Mesothelial cell of epicardium (in vitro differentiated cells): ENCODE measurements around the gene HTR7. TPM values are rescaled to one million over a fixed set of nuclear protein-coding genes. Genes with fewer than 3 reads are reported as not detected.

Experiments
- DNase-seq, 2 experiments: peaks; one replicate each; pipeline ENCODE4 v3.0.0; 2021; ENCODE audit warnings: low spot score in 2 of 2; ENCODE audit not compliant: unreplicated experiment in 2 of 2
- H3K27ac Mint-ChIP-seq: 2 replicates; pipeline ENCODE4 v1.8.0; 2021; ENCODE audit warnings: mixed read lengths
- H3K27me3 Mint-ChIP-seq: 2 replicates; pipeline ENCODE4 v1.8.0; 2021; ENCODE audit warnings: low read depth, mixed read lengths
- H3K36me3 Mint-ChIP-seq: 2 replicates; pipeline ENCODE4 v1.8.0; 2021; ENCODE audit warnings: mixed read lengths
- H3K4me1 Mint-ChIP-seq: 2 replicates; pipeline ENCODE4 v1.8.0; 2021; ENCODE audit warnings: mixed read lengths
- H3K4me3 Mint-ChIP-seq: 2 replicates; pipeline ENCODE4 v1.8.0; 2021; ENCODE audit warnings: mild to moderate bottlenecking, moderate library complexity, mixed read lengths
- H3K9me3 Mint-ChIP-seq: 2 replicates; pipeline ENCODE4 v1.8.0; 2021; ENCODE audit warnings: mixed read lengths
- CTCF ChIP-seq: fragments of 200-600 bp; sonication (generic); IDR thresholded peaks from one replicate; pipeline ENCODE4 v1.5.0; 2021; ENCODE audit warnings: antibody characterized with exemption; ENCODE audit not compliant: unreplicated experiment
- total RNA-seq: library from RNA; stranded (reverse); gene quantifications from 3 replicates; pipeline ENCODE4 v1.2.1, GENCODE V29; 2021

Gene HTR7
- total RNA-seq, 1 donor from 2014 or later = 3.4 TPM

- H3K4me3 Mint-ChIP-seq = no peak overlapping the region
- H3K36me3 Mint-ChIP-seq = no peaks in the 10 kb centered on the region
- TF ChIP-seq CTCF = no peak
- no peak overlapping the region for H3K27ac Mint-ChIP-seq
- peaks cover 4% of the 10 kb centered on the region for H3K27me3 Mint-ChIP-seq
- H3K9me3 Mint-ChIP-seq = no peaks in the 10 kb centered on the region
- DNase-seq = no peak
- peaks cover 7% of the 10 kb centered on the region for H3K4me1 Mint-ChIP-seq
Observed at GRCh38 chr10:90745565-90745964, 112.3 kb downstream of the HTR7 start.

DNA sequence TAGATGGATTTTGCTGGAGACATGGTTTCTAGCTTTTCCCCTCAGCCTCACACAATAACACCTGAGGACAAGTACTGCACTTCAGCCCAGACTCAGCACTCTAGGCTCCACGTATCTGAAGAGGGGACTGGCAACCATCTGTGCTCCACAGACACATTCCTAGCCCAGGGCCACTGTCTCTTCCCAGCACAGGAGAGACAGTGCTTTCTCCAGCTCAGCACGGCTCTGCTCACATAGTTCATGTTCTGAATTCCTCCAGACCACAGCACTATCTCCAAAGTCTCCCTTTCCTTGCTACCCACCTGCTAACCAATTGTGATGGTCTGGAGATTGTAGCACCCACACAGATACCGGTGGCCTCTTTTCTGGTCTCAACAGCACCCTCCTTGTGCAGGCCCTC lies 114.5 kb downstream of the HTR7 start:
- Mint-ChIP-seq H3K9me3 (no peaks in the 10 kb centered on the region), H3K36me3 (no peaks in the 10 kb centered on the region), H3K27ac (no peak overlapping the region), H3K4me3 (no peak overlapping the region), H3K27me3 (peaks cover 4% of the 10 kb centered on the region), H3K4me1 (peaks cover 7% of the 10 kb centered on the region)
- DNase-seq = no peak
- no peak for TF ChIP-seq CTCF

GRCh38 chr10:90741926-90742565 lies 115.8 kb downstream of the HTR7 start:
- Mint-ChIP-seq H3K36me3 (no peaks in the 10 kb centered on the region), H3K4me1 (peaks cover 7% of the 10 kb centered on the region), H3K4me3 (no peak overlapping the region), H3K27ac (no peak overlapping the region), H3K9me3 (no peaks in the 10 kb centered on the region), H3K27me3 (no peaks in the 10 kb centered on the region)
- no peak for TF ChIP-seq CTCF
- DNase-seq = no peak

GRCh38 chr10:90740265-90740664 lies 117.6 kb downstream of the HTR7 start:
- Mint-ChIP-seq H3K4me1 (peaks cover 7% of the 10 kb centered on the region), H3K27ac (no peak overlapping the region), H3K9me3 (no peaks in the 10 kb centered on the region), H3K4me3 (no peak overlapping the region), H3K36me3 (no peaks in the 10 kb centered on the region), H3K27me3 (no peaks in the 10 kb centered on the region)
- DNase-seq = no peak
- no peak for TF ChIP-seq CTCF

DNA sequence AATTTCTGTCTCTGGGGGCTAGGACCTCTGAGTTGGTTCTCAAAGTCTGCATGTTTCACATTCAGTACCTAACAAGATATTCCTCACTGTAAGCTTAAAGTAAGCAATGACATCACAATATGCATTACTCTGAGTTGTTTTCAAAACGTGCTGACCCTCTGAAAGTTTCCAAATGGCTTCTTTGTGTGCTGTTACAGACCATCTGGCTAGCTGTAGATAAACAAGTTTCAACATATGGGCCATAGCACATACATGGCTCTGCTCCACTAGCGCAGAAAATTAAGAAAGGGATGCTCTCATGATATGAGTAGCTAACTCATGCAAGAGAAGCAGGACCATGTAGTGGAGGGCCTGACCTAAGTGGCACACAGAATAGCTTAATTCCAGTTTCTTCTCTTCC lies 119.0 kb downstream of the HTR7 start:
- H3K4me1 Mint-ChIP-seq = peaks cover 7% of the 10 kb centered on the region
- no peaks in the 10 kb centered on the region for H3K27me3 Mint-ChIP-seq
- no peaks in the 10 kb centered on the region for H3K9me3 Mint-ChIP-seq
- TF ChIP-seq CTCF = no peak
- DNase-seq = no peak
- H3K36me3 Mint-ChIP-seq = no peaks in the 10 kb centered on the region
- H3K4me3 Mint-ChIP-seq = no peak overlapping the region
- no peak overlapping the region for H3K27ac Mint-ChIP-seq

- no peak for DNase-seq
- Mint-ChIP-seq H3K4me1 (no peaks in the 10 kb centered on the region), H3K27me3 (no peaks in the 10 kb centered on the region), H3K27ac (no peak overlapping the region), H3K4me3 (no peak overlapping the region), H3K36me3 (no peaks in the 10 kb centered on the region), H3K9me3 (no peaks in the 10 kb centered on the region)
- TF ChIP-seq CTCF = no peak
Observed at GRCh38 chr10:90734415-90734814, 123.4 kb downstream of the HTR7 start.
